GM19467 (cell line): Measurements from ENCODE around the gene VAPB.

Experiments
- ATAC-seq: cut with Tn5 transposase; IDR thresholded peaks from one replicate; pipeline ENCODE4 v1.9.1; 2021; ENCODE audit warnings: mild to moderate bottlenecking, moderate library complexity; ENCODE audit not compliant: unreplicated experiment

Gene VAPB

DNA sequence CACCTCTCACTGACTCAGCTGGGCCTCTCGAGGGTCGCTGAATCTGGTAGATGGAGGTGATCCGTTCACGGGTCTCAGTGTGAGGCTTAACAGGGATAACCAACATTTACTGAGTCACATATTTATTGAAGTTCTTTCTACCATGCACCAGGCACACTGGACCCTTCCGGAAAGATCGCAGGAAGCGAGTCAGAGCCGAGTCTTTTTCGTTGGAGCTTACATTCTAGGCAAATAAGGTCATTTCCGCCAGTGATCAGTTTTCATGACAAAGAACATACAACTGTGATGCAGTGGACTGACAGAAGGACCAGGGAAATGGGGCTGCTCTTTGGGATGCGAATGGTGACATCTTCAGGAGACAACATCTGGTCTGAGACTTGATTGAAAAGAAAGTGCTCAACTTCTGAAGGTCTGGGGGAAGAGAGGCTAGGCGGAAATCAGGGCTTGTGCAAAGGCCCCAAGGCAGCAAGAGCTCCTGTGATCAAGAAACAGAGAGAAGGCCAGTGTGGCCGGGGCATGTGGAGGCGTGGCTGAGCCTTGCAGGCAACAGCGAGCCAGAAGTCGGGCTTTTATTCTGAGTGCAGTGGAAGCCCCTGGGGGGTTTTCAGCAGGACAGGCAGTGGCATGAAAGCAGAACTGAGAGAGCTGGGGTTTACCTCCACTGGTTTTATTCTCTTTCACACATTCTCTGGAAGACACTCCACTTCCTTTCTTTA lies 69.5 kb downstream of the VAPB start:
- ATAC-seq: peak; percentile 95

DNA sequence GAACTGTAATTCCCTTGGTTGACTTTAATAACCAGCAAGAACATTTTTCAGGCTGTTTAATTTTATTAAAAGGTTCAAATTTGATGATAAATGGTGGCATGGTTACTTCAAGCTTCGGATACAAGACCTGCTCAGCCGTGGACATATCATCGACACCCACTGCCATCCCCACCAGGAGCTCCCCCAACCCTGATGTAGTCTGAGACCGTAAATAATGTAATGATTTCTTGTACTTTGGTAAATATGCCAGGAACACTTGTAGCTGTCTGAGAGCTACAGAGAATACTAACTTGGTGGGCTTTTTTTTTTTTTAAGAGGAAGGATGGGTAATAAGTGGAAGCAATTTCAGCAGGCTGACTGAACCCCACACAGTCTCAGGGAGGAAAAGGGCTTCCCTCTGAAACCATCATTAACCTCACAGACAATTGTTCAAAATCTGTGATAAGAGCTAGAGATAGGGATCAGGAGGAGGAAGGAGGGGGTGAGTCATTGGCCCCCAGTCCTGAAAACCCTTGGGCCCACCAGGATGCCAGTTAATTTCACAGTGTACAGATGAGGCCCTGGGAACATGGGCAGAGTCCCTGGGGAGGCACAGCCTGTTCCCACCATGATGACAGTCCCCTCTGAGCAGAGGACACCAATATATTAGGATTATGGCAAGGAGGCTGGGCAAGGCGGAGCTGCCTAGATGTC lies 70.2 kb downstream of the VAPB start:
- ATAC-seq: no peak

DNA sequence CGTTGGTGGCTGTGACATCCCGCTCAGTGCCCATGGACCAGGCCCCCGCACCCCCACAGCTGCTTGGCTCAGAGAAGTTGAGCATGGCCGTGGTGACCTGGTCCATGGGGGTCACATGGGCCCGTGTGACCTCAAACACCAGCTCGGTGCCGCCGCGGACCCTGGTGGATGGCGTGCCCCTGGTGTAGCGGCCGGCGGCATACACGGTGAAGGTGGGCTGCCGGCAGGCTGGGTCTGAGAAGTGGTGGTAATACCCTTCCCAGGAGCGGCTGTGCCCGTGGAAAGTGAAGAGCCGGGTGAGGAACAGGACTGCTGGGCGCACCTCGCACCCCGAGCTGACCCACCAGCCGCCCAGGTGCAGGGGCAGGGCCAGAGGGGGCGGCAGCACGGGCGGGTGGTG lies 72.1 kb downstream of the VAPB start:
- ATAC-seq: no peak

DNA sequence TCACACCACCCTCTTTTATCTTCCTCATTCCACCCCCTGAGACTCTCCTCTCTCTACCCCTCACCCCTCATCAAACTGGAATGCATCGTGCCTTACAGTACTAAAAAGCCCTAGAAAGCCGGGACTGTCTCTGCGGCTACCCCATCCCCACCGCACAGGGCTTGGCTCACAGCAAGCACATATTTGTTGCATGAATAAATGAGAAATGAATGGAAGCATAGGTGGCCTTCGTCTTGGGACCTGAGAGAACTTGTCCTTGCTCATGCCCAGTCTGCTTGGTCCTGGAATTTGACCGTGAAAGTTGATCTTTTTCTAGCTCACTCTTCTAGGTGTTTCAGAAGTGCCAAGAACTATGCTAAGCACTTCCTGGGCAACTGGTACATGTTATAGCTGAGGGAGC lies 72.9 kb downstream of the VAPB start:
- no peak for ATAC-seq

- ATAC-seq: no peak
Measured at GRCh38 chr20:58463256-58463655, 74.2 kb downstream of the VAPB start.

DNA sequence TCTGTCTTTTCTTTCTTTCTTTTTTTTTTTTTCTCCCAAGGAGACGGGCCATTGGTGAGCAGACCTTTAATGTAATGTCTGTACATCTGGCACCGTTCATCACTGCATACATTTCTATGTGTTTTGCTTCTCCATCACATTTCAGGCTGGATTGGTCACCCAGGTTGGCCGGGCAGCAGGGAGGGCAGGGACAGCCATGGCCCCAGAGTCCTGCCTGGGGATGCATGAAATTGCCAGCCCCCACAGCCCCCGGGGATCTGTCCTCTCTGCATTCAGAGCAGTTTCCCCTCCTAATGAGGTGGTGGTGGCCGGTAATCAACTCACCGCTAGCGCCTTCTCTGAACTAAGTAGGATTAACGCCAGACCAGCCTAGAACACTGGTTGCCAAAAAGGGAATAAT lies 75.8 kb downstream of the VAPB start:
- ATAC-seq: no peak

GRCh38 chr20:58466095-58466708 lies 77.2 kb downstream of the VAPB start:
- no peak for ATAC-seq

DNA sequence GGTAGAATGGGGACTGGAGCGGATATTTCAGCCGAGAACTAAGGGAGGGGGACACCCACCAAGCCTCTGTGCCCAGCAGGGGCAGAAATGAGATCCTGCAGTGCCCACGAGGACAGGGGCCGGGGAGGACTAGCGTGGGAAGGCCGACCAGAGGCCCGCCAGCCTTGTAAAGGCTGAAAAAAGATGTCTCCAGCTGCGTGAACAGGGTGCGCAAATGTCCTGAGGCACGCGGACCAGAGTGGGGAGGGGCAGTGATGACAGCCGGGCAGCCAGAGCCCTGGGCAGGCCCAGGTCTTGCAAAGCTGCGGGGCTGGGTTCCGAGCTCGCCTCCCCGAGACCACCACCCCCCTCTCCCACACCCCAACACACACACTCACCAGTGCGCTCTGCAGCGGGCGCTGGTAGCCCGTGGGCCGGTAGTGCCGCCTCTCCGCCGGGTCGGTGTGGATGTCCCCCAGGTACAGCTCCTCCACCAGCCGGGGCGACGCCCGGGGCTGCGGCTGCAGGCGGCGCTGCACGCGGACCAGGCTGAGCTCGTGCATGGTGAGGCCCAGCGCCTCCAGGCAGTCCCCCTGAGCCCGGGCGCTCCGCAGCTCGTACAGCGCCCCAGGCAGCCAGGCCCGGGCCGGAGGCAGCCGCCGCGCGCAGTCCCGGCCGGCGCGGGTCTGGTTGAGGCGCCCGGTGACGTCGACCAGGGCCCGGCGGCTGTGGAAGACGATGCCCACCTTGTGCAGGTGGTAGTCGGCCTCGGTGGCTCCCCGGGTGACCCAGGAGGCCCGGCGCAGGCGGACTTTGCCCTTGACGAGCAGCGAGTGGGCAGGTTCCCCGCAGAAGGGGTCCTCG lies 77.9 kb downstream of the VAPB start:
- ATAC-seq: no peak

- no peak for ATAC-seq
Measured at GRCh38 chr20:58467572-58468527, 78.8 kb downstream of the VAPB start.

GRCh38 chr20:58469616-58470015 lies 80.6 kb downstream of the VAPB start:
- no peak for ATAC-seq

- no peak for ATAC-seq
Measured at GRCh38 chr20:58470336-58471192, 81.5 kb downstream of the VAPB start.

DNA sequence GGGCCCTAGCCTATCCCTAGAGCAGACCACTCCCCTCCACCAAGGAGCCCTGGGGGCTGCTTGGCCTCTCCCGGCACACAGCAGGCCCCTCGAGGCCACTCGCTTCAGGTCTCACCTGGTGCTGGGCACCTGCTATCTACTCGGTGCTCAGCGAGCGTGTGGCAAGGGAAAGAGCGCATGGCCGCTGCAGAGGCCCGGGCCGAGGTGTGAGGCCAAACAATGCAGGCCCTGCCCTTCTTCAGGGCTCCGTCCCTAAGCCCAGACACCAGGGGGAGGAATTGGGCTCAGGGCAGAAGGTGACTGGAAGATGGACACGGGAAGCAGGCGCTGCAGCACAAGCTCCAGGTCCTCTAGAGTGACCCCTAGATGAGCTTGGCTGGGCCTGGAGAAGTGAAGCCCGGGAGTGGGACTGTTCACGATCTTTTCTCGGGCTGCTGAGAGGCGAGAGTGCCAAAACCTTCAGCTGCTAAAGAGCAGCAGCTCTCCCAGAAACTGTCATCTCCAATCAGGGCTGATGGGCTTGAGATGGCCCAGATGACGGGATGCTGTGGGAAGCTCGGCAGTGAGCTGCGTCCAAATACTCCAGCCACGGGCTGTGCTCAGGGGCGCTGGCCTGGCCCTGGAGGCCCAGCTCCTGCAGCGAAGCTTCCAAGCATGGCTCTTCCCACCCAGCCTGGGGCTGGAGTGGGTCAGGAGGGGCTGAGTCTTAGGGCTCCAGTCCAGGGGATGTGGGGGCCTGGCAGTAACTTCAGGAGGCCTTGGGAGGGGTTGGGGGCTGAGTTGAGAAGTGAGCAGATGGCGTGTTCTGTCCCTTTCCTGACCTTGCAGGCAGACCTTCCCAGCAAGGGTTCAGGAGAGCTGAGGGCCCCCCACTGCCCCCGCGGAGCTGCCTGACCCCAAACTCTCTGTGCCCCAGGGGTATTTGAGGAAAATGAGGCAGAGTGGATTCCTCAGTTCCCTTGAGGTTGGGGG lies 82.5 kb downstream of the VAPB start:
- no peak for ATAC-seq

DNA sequence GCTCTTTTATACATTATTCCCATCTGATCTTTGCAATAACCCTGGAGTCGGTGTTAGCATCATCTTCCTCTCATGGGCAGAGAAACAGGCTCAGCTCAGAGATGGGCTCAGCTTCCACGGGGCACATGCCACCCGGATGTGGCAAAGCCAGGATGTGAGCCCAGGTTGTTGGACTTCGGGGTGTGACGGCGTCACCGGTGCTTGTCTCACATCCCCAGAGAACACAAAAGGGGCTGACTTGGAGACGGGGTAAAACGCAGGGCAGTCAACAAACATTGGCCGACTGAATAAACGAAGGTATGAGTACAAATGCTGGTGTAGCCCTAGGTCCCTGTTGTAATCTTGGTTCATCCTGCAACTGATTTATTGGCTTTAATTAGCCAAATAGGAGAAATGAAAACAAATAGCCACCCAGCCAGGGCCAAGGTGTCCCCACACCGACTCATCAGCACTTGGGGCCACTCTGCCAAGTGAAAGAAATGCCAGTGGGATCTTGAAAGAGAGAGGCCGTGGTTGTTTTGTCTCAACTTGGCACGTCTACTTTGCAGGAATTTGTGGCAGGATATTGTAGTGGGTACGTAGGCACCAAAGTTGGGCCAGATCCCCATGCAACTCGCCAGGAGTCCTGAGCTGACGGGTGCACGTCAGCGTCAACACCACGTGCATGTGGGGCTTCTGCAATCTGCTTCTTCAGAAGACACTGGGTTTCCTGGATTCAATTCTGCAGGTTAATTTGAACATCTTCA lies 83.4 kb downstream of the VAPB start:
- ATAC-seq: no peak

DNA sequence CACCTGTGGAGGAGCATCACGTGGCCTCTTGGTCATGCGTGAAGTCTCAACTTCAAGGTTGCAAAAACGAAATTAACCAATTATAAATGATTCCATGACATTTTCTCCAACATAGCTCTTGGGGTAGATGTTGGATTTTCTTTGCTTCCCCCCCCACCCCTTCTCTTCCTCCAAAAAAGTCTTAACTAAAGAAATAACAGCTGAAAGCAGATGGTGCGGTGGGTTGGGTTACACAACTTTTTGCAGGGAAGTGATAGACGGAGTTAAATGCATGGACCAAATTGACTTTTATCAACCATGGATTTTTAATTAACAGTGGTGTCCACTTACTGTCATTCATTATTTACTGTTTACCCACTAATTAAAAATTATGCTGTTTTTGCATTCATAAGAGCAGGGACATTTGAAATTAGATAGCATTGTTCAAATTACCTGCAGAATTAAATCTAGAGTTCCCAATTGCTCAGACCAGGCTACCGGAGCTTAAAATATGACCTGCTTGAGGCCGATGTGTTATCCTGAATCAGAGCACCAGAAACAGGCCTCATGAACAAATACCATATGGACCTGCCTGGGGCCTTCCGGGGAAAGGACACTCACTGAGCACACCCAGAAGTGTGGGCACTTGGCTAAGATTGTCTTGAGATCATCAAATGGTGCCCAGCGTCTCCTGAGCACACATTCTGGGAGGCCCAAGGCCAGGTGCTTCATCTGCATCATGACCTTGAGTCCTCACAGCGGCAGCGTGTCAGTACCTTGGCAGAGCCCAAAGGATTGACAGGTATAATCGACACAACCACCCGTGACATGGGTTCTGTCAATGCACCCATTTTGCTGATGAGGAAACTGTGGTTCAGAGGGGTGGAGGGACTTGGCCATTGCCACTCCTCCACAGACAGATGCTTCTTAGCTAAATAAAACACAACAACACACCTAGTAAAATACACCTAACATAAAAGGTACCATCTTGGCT lies 84.7 kb downstream of the VAPB start:
- ATAC-seq: no peak

- no peak for ATAC-seq
Measured at GRCh38 chr20:58475466-58475865, 86.4 kb downstream of the VAPB start.

GRCh38 chr20:58478141-58478805 lies 89.2 kb downstream of the VAPB start:
- ATAC-seq: no peak
